Activated naive CD4-positive, alpha-beta T cell treated with anti-CD3 and anti-CD28 coated beads, Interleukin-2, amount 10 ng/mL, durations not matched to agents 7 days and 5 days (primary cell): Measurements from ENCODE around the gene ZBED5.
"Not testable (repeated sequence)": the region's sequence is repeated elsewhere in the genome, so short reads cannot be mapped to it uniquely, and the experiment has no call there.

ENCODE experiments used
- CTCF ChIA-PET: fragments of 350-600 bp; sonication (Branson Sonifier 250); formaldehyde crosslinking; loops from one replicate; lab custom pipeline; 2021; ENCODE audit warnings: antibody characterized with exemption; lab: Charles Lee
- DNase-seq: peaks from one replicate; pipeline ENCODE4 v3.0.0-alpha.2; 2020
- H3K27ac Mint-ChIP-seq: one replicate; pipeline ENCODE4 v1.8.0; 2021; ENCODE audit warnings: mild to moderate bottlenecking, moderate library complexity, mixed read lengths
- H3K27me3 Mint-ChIP-seq: one replicate; pipeline ENCODE4 v1.8.0; 2021; ENCODE audit warnings: mild to moderate bottlenecking, mixed read lengths
- H3K36me3 Mint-ChIP-seq: one replicate; pipeline ENCODE4 v1.8.0; 2021; ENCODE audit warnings: mixed read lengths
- H3K4me1 Mint-ChIP-seq: one replicate; pipeline ENCODE4 v1.8.0; 2021; ENCODE audit warnings: mixed read lengths
- H3K4me3 Mint-ChIP-seq: one replicate; pipeline ENCODE4 v1.8.0; 2021; ENCODE audit warnings: mild to moderate bottlenecking, moderate library complexity, mixed read lengths
- H3K9me3 Mint-ChIP-seq: one replicate; pipeline ENCODE4 v1.8.0; 2021; ENCODE audit warnings: mixed read lengths

Gene ZBED5

GRCh38 chr11:10891151-10891720 lies 33.4 kb upstream of the ZBED5 start:
- H3K27me3 Mint-ChIP-seq, result peaks cover 11% of the 10 kb centered on the region
- CTCF ChIA-PET, result interaction anchor here (0.6 to 1.0 kb wide), 2 partner anchors 11 to 44 kb away, joined by 3 read pairs; no protein-coding TSS in a partner anchor

GRCh38 chr11:10890083-10890482 lies 32.2 kb upstream of the ZBED5 start:
- H3K9me3 Mint-ChIP-seq, H3K27ac Mint-ChIP-seq, DNase-seq, CTCF ChIA-PET, H3K4me1 Mint-ChIP-seq, H3K36me3 Mint-ChIP-seq, H3K4me3 Mint-ChIP-seq: not testable (repeated sequence)
- H3K27me3 Mint-ChIP-seq, result peaks cover 11% of the 10 kb centered on the region

More at GRCh38 chr11:10891151-10891720, 33.4 kb upstream of the ZBED5 start:
- Mint-ChIP-seq H3K36me3 (no peaks in the 10 kb centered on the region), H3K4me1 (no peaks in the 10 kb centered on the region), H3K27ac (no peak overlapping the region), H3K4me3 (no peak overlapping the region), H3K9me3 (peaks cover 5% of the 10 kb centered on the region)
- no peak for DNase-seq

GRCh38 chr11:10887307-10887706 lies 29.5 kb upstream of the ZBED5 start:
- Mint-ChIP-seq H3K4me3 (no peak overlapping the region), H3K4me1 (no peaks in the 10 kb centered on the region), H3K36me3 (no peaks in the 10 kb centered on the region)

GRCh38 chr11:10886652-10887250 lies 28.9 kb upstream of the ZBED5 start:
- CTCF ChIA-PET, result no interaction called here
- no peaks in the 10 kb centered on the region for H3K4me1 Mint-ChIP-seq
- no peak overlapping the region for H3K27ac Mint-ChIP-seq
- no peak for DNase-seq
- H3K9me3 Mint-ChIP-seq, result peaks cover 5% of the 10 kb centered on the region
- H3K4me3 Mint-ChIP-seq, result no peak overlapping the region
- peaks cover 11% of the 10 kb centered on the region for H3K27me3 Mint-ChIP-seq
- no peaks in the 10 kb centered on the region for H3K36me3 Mint-ChIP-seq

More at GRCh38 chr11:10887307-10887706, 29.5 kb upstream of the ZBED5 start:
- DNase-seq, result no peak
- Mint-ChIP-seq H3K27ac (no peak overlapping the region), H3K9me3 (peaks cover 5% of the 10 kb centered on the region), H3K27me3 (peaks cover 11% of the 10 kb centered on the region)
- CTCF ChIA-PET, result no interaction called here

GRCh38 chr11:10885703-10886363 lies 28.0 kb upstream of the ZBED5 start:
- Mint-ChIP-seq H3K36me3 (no peaks in the 10 kb centered on the region), H3K4me1 (no peaks in the 10 kb centered on the region), H3K4me3 (no peak overlapping the region), H3K9me3 (peaks cover 5% of the 10 kb centered on the region), H3K27me3 (peaks cover 11% of the 10 kb centered on the region), H3K27ac (no peak overlapping the region)
- CTCF ChIA-PET, result no interaction called here
- DNase-seq, result no peak

GRCh38 chr11:10884292-10884691 lies 26.4 kb upstream of the ZBED5 start:
- H3K27me3 Mint-ChIP-seq, H3K27ac Mint-ChIP-seq, H3K4me3 Mint-ChIP-seq, CTCF ChIA-PET, H3K9me3 Mint-ChIP-seq, H3K4me1 Mint-ChIP-seq, DNase-seq, H3K36me3 Mint-ChIP-seq: not testable (repeated sequence)

DNA sequence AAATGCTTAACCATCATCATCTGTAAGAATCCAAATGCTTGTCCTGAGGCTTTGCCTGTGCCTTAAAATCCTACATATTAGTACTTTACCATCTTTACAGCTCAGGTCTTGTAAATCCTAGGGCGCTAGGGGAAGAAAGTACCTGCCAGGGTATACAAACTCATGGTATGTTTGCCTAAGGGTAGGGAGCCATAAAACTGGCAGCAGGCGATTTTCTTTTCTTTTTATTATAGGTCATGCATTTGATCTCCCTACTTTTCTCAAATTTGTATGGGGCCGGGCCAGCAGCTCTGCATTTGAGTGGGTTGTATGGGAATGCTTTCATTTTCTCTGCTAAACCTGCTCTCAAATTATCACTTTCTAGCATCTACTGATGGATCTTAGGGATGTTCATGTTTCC lies 24.0 kb upstream of the ZBED5 start:
- Mint-ChIP-seq H3K27ac (no peak overlapping the region), H3K9me3 (no peaks in the 10 kb centered on the region), H3K4me1 (peaks cover 11% of the 10 kb centered on the region), H3K27me3 (no peaks in the 10 kb centered on the region), H3K4me3 (no peak overlapping the region), H3K36me3 (peaks cover 6% of the 10 kb centered on the region)
- CTCF ChIA-PET, result no interaction called here
- DNase-seq, result no peak

- Mint-ChIP-seq H3K4me1 (peaks cover 11% of the 10 kb centered on the region), H3K27ac (peak overlapping the region; percentile 56), H3K36me3 (peaks cover 11% of the 10 kb centered on the region), H3K27me3 (no peaks in the 10 kb centered on the region), H3K4me3 (no peak overlapping the region), H3K9me3 (peaks cover 4% of the 10 kb centered on the region)
- CTCF ChIA-PET, result interaction anchor here (0.5 to 3.1 kb wide), 13 partner anchors 9 to 88 kb away, joined by 3 to 11 read pairs (median 4); no protein-coding TSS in a partner anchor
- no peak for DNase-seq
Observed at GRCh38 chr11:10878408-10879214, 20.8 kb upstream of the ZBED5 start.

- peaks cover 11% of the 10 kb centered on the region for H3K4me1 Mint-ChIP-seq
- no peak for DNase-seq
- no peak overlapping the region for H3K4me3 Mint-ChIP-seq
- H3K27me3 Mint-ChIP-seq, result no peaks in the 10 kb centered on the region
- CTCF ChIA-PET, result no interaction called here
- H3K27ac Mint-ChIP-seq, result no peak overlapping the region
- peaks cover 28% of the 10 kb centered on the region for H3K36me3 Mint-ChIP-seq
- peaks cover 23% of the 10 kb centered on the region for H3K9me3 Mint-ChIP-seq
Observed at GRCh38 chr11:10876158-10876557, 18.3 kb upstream of the ZBED5 start.

- no peak overlapping the region for H3K27ac Mint-ChIP-seq
- no peak overlapping the region for H3K4me3 Mint-ChIP-seq
- H3K27me3 Mint-ChIP-seq, result no peaks in the 10 kb centered on the region
- peaks cover 24% of the 10 kb centered on the region for H3K9me3 Mint-ChIP-seq
- DNase-seq, result no peak
- CTCF ChIA-PET, result no interaction called here
- H3K36me3 Mint-ChIP-seq, result peaks cover 28% of the 10 kb centered on the region
- H3K4me1 Mint-ChIP-seq, result peaks cover 11% of the 10 kb centered on the region
Observed at GRCh38 chr11:10875430-10876021, 17.7 kb upstream of the ZBED5 start.

GRCh38 chr11:10872097-10872496 lies 14.2 kb upstream of the ZBED5 start:
- Mint-ChIP-seq H3K36me3 (peaks cover 23% of the 10 kb centered on the region), H3K4me3 (no peak overlapping the region), H3K9me3 (peaks cover 24% of the 10 kb centered on the region), H3K27ac (no peak overlapping the region), H3K27me3 (no peaks in the 10 kb centered on the region), H3K4me1 (no peaks in the 10 kb centered on the region)
- no peak for DNase-seq
- CTCF ChIA-PET, result no interaction called here

GRCh38 chr11:10868352-10868751 lies 10.5 kb upstream of the ZBED5 start:
- H3K27me3 Mint-ChIP-seq, result no peaks in the 10 kb centered on the region
- no peak overlapping the region for H3K4me3 Mint-ChIP-seq
- no peak for DNase-seq
- H3K4me1 Mint-ChIP-seq, result peaks cover 12% of the 10 kb centered on the region
- H3K9me3 Mint-ChIP-seq, result peaks cover 19% of the 10 kb centered on the region
- CTCF ChIA-PET, result interaction anchor here (1.4 to 1.5 kb wide), 2 partner anchors 10 to 66 kb away, joined by 3 to 4 read pairs; no protein-coding TSS in a partner anchor
- H3K27ac Mint-ChIP-seq, result no peak overlapping the region
- peaks cover 19% of the 10 kb centered on the region for H3K36me3 Mint-ChIP-seq

DNA sequence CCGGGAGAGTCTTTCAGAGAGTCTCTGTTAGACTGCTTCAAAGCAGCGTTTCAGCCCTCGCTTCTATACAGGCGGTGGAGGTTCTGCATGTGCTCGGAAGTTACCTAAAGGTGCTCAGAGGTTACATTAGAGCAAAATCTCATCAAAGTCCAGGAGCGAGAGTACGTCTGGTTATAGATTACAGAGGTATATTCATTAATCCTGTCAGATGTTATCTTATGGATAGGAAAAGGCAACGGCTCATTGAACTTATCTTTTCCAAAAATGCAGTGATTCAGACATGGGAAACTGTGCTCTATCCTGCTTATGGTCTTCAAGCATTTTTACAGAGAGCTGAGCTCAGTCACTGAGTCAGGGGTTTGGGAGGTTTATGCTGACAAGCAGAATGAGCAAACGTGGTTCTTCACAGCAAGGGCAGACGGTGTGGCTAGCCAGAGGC lies 9.1 kb upstream of the ZBED5 start:
- H3K9me3 Mint-ChIP-seq, result peaks cover 8% of the 10 kb centered on the region
- H3K27me3 Mint-ChIP-seq, result no peaks in the 10 kb centered on the region
- CTCF ChIA-PET, result no interaction called here
- peaks cover 23% of the 10 kb centered on the region for H3K4me1 Mint-ChIP-seq
- H3K27ac Mint-ChIP-seq, result no peak overlapping the region
- DNase-seq, result no peak
- H3K4me3 Mint-ChIP-seq, result no peak overlapping the region
- peaks cover 8% of the 10 kb centered on the region for H3K36me3 Mint-ChIP-seq

GRCh38 chr11:10865837-10866270 lies 8.0 kb upstream of the ZBED5 start:
- Mint-ChIP-seq H3K9me3 (peaks cover 2% of the 10 kb centered on the region), H3K36me3 (peaks cover 6% of the 10 kb centered on the region), H3K27ac (no peak overlapping the region), H3K4me1 (peaks cover 26% of the 10 kb centered on the region), H3K4me3 (no peak overlapping the region), H3K27me3 (no peaks in the 10 kb centered on the region)
- DNase-seq, result no peak
- CTCF ChIA-PET, result no interaction called here
